GM12873 (cell line): ENCODE results near the gene CDH5.

Experiments
- TF ChIP-seq, protein P1 (sequence below): IDR thresholded peaks from 2 replicates; pipeline ENCODE4 v1.5.1; 2012; ENCODE audit warnings: low read depth, mild to moderate bottlenecking, moderate library complexity, low read length, control low read depth; ENCODE audit not compliant: insufficient read depth; ENCODE audit errors: missing control alignments

The CDH5 gene

DNA sequence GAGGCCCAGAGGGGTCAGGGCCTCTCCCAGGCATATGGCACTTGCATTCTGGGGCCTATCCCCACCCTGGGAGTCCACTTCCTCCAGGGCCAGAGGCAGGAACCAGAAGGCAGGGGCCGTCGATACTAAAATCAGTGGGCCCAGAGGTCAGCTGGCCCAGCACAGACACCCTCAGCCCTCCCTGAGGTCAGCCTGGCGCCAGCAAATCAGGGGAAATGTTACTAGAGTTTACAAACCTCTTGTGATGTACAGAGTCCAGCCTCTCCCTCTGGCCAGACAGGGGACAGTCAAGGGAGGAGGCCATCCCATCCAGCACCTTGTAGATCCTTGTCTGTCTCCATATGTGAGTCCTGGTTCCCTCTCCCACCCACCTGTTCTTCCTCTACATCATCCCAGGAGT lies 10.8 kb downstream of the CDH5 start:
- TF ChIP-seq, protein P1, sequence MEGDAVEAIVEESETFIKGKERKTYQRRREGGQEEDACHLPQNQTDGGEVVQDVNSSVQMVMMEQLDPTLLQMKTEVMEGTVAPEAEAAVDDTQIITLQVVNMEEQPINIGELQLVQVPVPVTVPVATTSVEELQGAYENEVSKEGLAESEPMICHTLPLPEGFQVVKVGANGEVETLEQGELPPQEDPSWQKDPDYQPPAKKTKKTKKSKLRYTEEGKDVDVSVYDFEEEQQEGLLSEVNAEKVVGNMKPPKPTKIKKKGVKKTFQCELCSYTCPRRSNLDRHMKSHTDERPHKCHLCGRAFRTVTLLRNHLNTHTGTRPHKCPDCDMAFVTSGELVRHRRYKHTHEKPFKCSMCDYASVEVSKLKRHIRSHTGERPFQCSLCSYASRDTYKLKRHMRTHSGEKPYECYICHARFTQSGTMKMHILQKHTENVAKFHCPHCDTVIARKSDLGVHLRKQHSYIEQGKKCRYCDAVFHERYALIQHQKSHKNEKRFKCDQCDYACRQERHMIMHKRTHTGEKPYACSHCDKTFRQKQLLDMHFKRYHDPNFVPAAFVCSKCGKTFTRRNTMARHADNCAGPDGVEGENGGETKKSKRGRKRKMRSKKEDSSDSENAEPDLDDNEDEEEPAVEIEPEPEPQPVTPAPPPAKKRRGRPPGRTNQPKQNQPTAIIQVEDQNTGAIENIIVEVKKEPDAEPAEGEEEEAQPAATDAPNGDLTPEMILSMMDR: no peak

GRCh38 chr16:66378741-66379570 lies 12.5 kb downstream of the CDH5 start:
- TF ChIP-seq, protein P1: no peak

- TF ChIP-seq, protein P1: no peak
Observed at GRCh38 chr16:66379571-66379941, 13.1 kb downstream of the CDH5 start.

DNA sequence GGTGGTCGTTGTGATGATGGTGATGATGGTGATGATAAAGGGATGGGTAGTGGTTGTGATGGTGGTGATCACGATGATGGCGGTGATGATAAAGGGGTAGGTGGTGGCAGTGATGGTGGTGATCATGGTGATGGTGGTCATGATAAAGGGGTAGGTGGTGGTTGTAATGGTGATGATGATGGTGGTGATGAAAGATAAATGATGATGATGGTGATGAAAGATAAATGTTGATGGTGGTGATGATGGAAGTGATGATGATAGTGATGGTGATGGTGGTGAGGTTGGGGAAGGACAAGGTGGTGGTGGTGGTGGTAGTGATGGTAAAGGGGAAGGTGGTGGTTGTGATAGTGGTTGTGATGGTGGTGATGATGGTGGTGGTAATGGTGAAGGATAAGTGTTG lies 13.9 kb downstream of the CDH5 start:
- TF ChIP-seq, protein P1: no peak

DNA sequence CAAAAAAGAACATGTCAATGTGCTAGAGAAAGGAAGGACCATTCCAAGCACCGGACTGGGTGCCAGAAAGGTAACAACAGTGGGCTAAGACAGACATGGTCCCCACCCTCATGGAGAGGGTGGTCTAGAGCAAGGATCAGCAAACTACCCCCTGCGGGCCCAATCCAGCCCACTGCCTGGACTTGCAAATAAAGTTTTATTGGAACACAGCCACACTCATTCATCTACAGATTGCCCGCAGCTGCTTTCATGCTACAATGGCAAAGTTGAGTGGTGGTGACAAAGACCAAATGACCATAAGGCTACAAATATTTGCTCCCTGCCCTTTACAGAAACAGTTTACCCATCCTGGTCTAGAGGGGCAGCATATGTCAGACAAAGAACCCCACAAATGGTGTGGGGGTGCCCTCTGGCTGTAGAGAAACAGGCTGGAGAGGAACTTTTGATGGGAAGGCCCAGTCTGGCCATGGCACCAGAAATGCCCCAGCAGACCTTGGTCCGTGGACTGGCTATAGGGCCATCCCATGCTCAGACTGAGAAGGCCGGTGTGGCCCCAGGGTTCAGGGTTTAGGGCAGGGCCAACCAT lies 15.2 kb downstream of the CDH5 start:
- TF ChIP-seq, protein P1: no peak

- TF ChIP-seq, protein P1: no peak
Observed at GRCh38 chr16:66382171-66382965, 15.9 kb downstream of the CDH5 start.

- TF ChIP-seq, protein P1: no peak
Observed at GRCh38 chr16:66382966-66383299, 16.4 kb downstream of the CDH5 start.
